Measurements from ENCODE around the gene ZNF672.

ZNF672 gene

DNA sequence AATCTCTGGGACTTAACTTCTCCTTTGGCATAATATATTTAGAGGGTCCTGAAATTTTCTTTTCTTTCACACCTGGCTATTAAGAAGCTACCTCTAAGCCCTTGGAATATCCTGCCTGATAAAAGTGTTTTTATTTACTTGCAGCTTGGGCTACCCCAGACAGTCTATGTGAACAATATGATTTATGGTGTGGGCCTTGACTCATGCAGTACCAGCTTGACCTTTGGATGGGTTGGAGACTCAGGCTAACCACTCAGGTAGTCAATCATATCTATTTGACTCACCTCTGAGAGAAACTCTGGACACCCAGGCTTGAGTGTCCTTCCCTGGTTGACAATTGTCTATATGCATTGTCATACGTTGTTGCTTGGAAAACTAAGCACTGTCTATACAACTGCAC is 54.6 kb downstream of the ZNF672 start:
- DNase-seq, result no peak

GRCh38 chr1:248894837-248895236 is 56.8 kb downstream of the ZNF672 start:
- no peak for DNase-seq

- DNase-seq, result no peak
Measured at GRCh38 chr1:248897412-248898337, 59.7 kb downstream of the ZNF672 start.
